Coronary artery (tissue), 2 donors: ENCODE data around the gene COBL.
A peak's percentile ranks its signal among the peaks of the same experiment; 100 is the strongest.

Experiments
- DNase-seq: peaks from one replicate; pipeline ENCODE4 v3.0.0-alpha.2; 2017; ENCODE audit warnings: low spot score
- H3K27ac ChIP-seq, 2 donors: fragments of 200-600 bp; sonication (generic); one replicate each; pipeline ENCODE4 v1.5.1; 2016 to 2019
- H3K4me3 ChIP-seq: fragments of 200-600 bp; sonication (generic); 2 replicates; pipeline ENCODE4 v1.5.1; 2016; ENCODE audit warnings: mild to moderate bottlenecking, moderate library complexity
- TF ChIP-seq, protein P1 (sequence below): fragments of 200-600 bp; sonication (generic); IDR thresholded peaks from one replicate; pipeline ENCODE4 v1.5.1; 2019; ENCODE audit warnings: antibody characterized with exemption

Gene COBL

DNA sequence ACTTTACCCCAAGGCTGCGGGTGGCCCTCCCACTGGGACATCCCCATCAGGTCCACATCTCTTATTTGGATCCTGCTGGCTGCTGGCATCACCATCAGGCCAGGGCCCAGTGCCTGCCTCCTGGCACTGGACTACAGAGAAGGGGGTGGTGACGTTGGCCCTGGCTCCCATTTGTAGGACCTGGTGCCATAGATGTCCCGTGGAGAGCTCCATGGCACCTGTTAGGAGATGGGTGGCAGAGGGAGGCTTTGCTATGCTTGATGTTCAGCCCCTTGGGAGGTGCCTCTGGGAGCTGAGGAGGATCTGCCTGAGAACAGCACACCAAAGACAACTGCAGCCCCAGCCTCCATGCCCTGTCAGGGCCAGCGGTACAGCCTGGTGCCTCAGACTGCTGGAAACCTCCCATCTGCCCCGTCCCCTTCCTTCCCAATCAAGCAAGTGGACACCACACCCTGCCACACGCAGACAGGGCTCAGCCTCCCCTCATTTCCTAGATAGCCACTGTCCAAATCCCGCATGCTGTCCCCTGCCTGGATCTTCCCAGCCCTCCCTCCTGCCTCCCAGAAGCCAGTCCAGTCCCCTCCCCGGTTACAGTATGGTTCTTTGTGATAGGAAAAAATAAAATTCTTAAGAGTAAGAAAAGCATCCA is 303.9 kb downstream of the COBL start:
- peak; percentile 26 for DNase-seq
- Histone ChIP-seq H3K27ac (no peak overlapping the region), H3K4me3 (no peak overlapping the region)
- TF ChIP-seq, protein P1, sequence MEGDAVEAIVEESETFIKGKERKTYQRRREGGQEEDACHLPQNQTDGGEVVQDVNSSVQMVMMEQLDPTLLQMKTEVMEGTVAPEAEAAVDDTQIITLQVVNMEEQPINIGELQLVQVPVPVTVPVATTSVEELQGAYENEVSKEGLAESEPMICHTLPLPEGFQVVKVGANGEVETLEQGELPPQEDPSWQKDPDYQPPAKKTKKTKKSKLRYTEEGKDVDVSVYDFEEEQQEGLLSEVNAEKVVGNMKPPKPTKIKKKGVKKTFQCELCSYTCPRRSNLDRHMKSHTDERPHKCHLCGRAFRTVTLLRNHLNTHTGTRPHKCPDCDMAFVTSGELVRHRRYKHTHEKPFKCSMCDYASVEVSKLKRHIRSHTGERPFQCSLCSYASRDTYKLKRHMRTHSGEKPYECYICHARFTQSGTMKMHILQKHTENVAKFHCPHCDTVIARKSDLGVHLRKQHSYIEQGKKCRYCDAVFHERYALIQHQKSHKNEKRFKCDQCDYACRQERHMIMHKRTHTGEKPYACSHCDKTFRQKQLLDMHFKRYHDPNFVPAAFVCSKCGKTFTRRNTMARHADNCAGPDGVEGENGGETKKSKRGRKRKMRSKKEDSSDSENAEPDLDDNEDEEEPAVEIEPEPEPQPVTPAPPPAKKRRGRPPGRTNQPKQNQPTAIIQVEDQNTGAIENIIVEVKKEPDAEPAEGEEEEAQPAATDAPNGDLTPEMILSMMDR, result no peak

DNA sequence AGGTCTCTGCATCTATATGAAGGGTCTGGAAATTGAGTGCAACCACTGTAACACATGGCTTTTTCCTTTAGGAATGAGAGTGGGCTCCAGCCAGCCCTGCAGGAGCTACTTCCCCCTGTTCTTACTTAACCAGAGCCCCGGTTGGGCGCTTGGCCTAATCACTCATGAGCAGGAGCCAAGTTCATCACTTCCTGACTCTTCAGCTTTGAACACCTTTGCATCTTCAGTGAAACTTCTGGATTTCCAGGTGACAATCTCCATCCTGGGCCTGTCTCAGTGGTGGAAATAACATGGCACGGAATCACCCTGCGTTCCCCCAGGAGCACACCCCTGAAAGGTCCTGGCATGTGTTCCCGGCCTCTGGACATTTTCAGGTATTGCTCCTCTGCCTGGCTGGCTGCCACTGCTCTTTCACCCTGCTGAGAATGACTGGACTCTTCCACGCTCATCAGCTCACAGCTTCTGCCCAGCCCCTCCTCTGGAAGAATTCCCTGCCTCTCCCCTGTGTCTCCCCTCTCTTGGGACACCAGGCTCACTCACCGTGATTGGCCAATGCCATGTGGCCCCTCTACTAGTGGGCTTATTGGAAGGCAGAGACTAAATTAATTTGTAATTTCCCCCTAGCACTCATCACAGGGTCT is 304.8 kb downstream of the COBL start:
- TF ChIP-seq, protein P1, result no peak
- DNase-seq, result peak; percentile 53
- Histone ChIP-seq H3K4me3 (no peak overlapping the region), H3K27ac (no peak overlapping the region)

DNA sequence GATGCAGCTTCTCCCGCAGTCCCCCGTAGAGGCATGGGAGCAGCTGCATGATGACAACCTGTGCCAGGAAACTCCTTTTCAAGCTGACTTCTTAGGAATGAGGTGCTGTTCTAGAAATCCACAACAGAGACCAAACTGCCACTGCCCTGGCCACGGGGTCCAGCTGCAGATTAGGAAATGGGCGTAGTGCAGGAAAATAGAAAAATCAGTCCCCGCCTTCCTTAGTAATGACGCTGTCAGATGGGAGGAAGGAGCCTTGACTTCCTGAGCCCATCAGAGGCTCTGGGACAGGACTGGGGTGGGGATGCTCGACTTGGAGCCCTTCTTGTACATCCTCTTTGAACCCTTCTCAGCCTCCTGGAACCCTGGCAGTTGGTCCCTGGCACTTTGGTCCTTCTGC is 306.1 kb downstream of the COBL start:
- TF ChIP-seq, protein P1, result no peak
- no peak overlapping the region for H3K4me3 ChIP-seq
- DNase-seq, result no peak
- no peak overlapping the region for H3K27ac ChIP-seq

DNA sequence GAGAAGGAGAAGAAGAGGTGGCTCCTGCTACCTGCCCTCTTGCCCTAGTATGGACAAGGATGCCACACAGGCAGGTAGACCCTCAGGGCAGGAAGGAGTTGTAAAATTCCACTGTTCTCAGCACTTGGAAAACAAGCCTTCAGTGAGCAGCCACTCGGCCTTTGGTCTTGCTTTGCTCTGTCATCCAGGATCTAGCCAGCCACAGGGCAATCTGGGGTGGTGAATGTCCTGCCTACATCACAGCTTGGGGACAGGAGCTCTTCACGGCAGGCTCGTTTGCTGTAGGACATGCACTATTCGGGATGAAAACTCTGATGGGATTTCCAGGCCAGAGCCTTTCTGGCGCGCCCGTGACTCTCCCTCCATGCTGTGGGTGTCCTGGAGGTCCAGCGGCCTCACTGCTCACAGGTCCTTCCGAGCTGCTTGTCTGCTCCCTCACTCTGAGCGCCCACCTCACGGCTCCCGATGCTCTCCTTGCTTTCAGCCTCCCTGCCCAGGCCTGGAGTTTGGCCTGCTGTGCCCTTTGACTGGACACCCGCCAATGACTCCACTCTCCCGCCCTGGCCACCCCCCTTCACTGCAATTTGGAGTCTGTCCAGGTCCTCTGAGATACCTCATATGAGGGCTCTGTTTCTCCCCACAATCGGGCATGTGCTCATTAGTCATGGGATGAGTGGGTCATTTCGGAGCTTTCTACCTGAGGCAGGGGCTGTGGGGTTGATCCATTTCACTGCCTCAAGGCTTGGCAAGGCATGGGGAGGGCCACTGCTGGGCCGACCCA is 306.7 kb downstream of the COBL start:
- TF ChIP-seq, protein P1, result no peak
- DNase-seq, result peak; percentile 40
- no peak overlapping the region for H3K27ac ChIP-seq

DNA sequence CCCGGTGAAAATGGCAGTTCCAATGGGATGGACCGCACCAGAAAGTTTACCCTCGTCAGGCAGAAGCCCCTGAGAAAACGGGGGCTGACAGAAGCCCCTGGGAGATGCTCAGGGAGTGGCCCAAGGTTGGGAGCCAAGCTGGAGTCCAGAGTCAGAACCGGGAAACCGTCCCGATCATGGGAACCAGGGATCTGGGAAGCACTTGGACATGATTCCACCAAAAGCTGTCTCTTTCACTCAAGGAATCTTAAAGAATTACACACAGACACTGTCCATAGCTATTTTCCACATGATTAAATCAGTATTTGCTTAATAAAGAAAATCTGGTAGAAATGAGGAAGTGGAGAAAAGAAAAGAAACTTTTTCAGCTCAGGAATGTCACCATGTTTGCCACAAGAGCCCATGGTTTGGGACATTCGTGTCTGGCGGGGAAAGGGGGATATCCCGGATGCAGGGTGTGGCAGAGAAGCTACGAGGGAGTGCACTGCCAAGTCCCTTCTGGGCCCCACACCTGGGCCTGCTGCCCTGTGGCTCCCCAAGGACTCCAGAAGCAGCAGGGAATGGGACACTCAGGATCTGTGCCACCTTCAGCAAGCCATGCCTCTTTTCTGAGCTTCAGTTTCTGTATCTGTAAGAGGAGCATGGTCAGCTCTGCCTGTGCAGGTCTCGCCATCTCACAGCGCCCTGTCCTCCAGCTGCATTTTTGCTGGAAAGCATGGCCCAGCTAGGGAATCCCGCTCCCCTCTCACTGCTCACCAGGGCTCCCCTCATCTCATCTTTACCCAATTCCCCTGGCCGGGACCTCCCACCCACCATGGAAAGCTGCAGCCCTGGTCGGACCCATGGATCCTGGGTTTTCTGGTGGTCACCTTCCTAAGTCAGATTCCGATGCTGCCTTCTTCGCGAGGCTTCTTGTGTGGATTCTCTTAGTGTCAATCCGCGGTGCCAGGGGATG is 308.8 kb downstream of the COBL start:
- TF ChIP-seq, protein P1, result no peak
- DNase-seq, result no peak
- no peak overlapping the region for H3K27ac ChIP-seq
- no peak overlapping the region for H3K4me3 ChIP-seq

More for the DNA sequence above, 306.7 kb downstream of the COBL start:
- H3K4me3 ChIP-seq, result no peak overlapping the region

DNA sequence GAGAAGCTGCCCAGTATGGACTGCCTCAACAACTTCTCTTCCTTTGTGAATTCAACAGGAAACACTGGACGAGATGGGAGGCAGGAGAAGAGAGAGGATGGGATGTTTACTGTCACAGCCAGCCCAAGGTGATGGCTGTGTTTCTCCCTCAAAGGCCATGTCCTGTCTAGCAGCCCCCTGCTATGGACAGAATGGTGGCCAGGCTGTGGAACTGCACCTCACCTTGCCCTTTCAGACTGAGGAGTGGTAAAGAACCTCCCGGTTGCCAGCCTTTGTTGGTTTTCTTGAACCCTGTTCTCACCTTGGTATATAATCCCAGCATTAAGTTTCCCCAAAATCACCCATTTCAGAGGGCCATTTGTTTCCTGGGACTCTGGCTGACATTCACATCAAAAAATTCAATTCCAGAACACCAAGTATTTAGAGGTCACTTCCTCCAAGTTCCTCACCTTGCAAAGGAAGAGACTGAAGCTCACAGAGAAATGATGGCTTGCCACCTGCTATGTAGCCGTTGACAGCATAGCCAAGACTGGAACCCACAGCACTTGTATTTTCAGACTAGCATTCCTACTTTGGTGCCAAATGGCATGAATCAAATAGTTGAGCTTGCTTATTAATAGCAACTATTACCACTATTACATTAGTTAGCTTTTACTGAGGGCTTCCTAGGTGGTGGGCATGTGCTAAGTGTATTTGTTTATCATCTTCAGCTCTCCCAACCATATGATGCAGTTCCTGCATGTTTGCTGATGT is 309.9 kb downstream of the COBL start:
- Histone ChIP-seq H3K27ac (no peak overlapping the region), H3K4me3 (no peak overlapping the region)
- no peak for DNase-seq
- TF ChIP-seq, protein P1, result no peak
